ENCODE measurements around the gene SYT11.

The SYT11 gene

DNA sequence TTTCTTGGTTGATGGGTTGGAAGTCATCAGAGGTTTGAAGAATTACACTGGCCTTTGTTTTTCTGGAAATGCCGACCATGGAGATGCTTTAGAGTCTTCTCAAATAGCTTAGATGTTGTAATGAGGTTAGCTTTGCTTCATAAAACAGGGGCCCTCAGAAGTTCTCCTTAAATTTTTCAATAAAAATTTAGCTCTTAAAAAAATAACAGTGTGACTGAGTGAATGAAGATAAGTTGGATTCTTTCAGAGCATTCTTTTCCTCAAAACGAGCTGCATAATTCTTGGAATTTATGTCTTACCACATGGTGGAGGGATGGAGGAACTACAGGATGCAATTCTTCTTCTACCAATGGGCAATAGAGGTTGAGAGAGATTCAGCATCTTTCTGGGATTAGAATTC lies 23.4 kb downstream of the SYT11 start:
- TF ChIP-seq, protein P1, sequence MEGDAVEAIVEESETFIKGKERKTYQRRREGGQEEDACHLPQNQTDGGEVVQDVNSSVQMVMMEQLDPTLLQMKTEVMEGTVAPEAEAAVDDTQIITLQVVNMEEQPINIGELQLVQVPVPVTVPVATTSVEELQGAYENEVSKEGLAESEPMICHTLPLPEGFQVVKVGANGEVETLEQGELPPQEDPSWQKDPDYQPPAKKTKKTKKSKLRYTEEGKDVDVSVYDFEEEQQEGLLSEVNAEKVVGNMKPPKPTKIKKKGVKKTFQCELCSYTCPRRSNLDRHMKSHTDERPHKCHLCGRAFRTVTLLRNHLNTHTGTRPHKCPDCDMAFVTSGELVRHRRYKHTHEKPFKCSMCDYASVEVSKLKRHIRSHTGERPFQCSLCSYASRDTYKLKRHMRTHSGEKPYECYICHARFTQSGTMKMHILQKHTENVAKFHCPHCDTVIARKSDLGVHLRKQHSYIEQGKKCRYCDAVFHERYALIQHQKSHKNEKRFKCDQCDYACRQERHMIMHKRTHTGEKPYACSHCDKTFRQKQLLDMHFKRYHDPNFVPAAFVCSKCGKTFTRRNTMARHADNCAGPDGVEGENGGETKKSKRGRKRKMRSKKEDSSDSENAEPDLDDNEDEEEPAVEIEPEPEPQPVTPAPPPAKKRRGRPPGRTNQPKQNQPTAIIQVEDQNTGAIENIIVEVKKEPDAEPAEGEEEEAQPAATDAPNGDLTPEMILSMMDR (conservative IDR thresholded peaks at IDR 0.05; ENCODE audit: low read depth), result no peak
- POLR2A ChIA-PET (ENCODE audit: low non-redundant PET), result interaction anchor here (0.9 kb wide), 1 partner anchor 10 kb away, joined by 3 read pairs; no protein-coding TSS in a partner anchor
- no peak for DNase-seq (ENCODE audit: low spot score)
- H3K27ac ChIP-seq, result no peak overlapping the region
- CTCF ChIA-PET, result interaction anchor here (1.4 kb wide), 1 partner anchor 9 kb away, joined by 5 read pairs; no protein-coding TSS in a partner anchor

GRCh38 chr1:155884031-155884960 lies 24.9 kb downstream of the SYT11 start:
- no peak for DNase-seq (ENCODE audit: low spot score)
- TF ChIP-seq, protein P1 (conservative IDR thresholded peaks at IDR 0.05; ENCODE audit: low read depth), result no peak
- ChIA-PET CTCF (interaction anchor here (0.7 kb wide), 1 partner anchor 243 kb away, joined by 3 read pairs; no protein-coding TSS in a partner anchor), POLR2A (ENCODE audit: low non-redundant PET) (interaction anchor here (0.6 kb wide), 1 partner anchor 9 kb away, joined by 3 read pairs; no protein-coding TSS in a partner anchor)
- no peak overlapping the region for H3K27ac ChIP-seq

GRCh38 chr1:155884982-155885381 lies 25.6 kb downstream of the SYT11 start:
- CTCF ChIA-PET, result no interaction called here
- TF ChIP-seq, protein P1 (conservative IDR thresholded peaks at IDR 0.05; ENCODE audit: low read depth), result no peak

DNA sequence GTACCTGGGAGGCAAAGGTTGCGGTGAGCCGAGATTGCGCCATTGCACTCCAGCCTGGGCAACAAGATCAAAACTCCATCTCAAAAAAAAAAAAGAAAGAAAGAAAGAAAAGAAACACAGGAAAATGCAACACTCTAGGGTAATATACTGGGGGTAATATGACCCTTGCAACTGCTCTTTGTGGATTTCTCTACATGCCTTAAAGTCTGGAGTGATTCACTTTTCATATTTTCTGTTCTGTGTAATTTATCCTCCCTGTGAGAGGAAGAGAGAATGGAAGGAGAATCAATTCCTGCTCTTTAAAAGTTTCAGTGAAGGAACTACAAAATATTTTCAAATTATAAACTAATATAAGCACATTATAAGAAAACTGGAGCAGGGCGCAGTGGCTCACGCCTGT lies 29.1 kb downstream of the SYT11 start:
- POLR2A ChIA-PET (ENCODE audit: low non-redundant PET), result interaction anchor here (0.6 kb wide), 1 partner anchor 25 kb away, joined by 3 read pairs; no protein-coding TSS in a partner anchor
- no peak for DNase-seq (ENCODE audit: low spot score)
- TF ChIP-seq, protein P1 (conservative IDR thresholded peaks at IDR 0.05; ENCODE audit: low read depth), result no peak
- CTCF ChIA-PET, result no interaction called here
- no peak overlapping the region for H3K27ac ChIP-seq

More at GRCh38 chr1:155884982-155885381, 25.6 kb downstream of the SYT11 start:
- H3K27ac ChIP-seq, result no peak overlapping the region
- POLR2A ChIA-PET (ENCODE audit: low non-redundant PET), result interaction anchor here (0.6 kb wide), 1 partner anchor 9 kb away, joined by 3 read pairs; no protein-coding TSS in a partner anchor
- no peak for DNase-seq (ENCODE audit: low spot score)

DNA sequence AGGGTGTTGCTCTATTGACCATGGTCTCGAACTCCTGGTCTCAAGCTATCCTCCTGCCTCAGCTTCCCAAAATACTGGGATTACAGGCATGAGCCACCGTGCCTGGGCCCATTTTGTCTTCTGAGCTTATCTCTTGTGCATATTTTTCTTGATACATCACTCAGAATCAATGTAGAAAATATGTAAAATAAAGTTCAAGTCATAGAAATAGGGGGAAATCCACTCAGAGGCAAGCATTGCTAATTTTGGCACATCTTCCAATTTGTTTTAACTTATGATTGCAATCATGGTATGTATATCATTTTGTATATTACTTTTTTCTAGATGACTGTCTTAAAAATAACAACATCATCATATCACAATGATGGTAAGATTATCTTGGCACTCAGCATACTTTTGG lies 30.2 kb downstream of the SYT11 start:
- ChIA-PET POLR2A (ENCODE audit: low non-redundant PET) (no interaction called here), CTCF (no interaction called here)
- TF ChIP-seq, protein P1 (conservative IDR thresholded peaks at IDR 0.05; ENCODE audit: low read depth), result no peak
- no peak for DNase-seq (ENCODE audit: low spot score)
- no peak overlapping the region for H3K27ac ChIP-seq

GRCh38 chr1:155890251-155890650 lies 30.9 kb downstream of the SYT11 start:
- TF ChIP-seq, protein P1 (conservative IDR thresholded peaks at IDR 0.05; ENCODE audit: low read depth), result no peak
- CTCF ChIA-PET, result no interaction called here
- POLR2A ChIA-PET (ENCODE audit: low non-redundant PET), result no interaction called here
- DNase-seq (ENCODE audit: low spot score), result no peak
- no peak overlapping the region for H3K27ac ChIP-seq

Data from RWPE1 (cell line).